Epithelial cell of prostate (primary cell): ENCODE measurements around the gene ZBTB20.
"Not testable (repeated sequence)": the region's sequence is repeated elsewhere in the genome, so short reads cannot be mapped to it uniquely, and the experiment has no call there.

ENCODE experiments used
- DNase-seq: peaks from one replicate; pipeline ENCODE4 v3.0.0-alpha.2; 2011; ENCODE audit warnings: low read depth, low spot score
- H3K27ac ChIP-seq: fragments of 450-650 bp; 2 replicates; pipeline ENCODE4 v1.5.1; 2017; ENCODE audit warnings: mild to moderate bottlenecking

Gene ZBTB20

DNA sequence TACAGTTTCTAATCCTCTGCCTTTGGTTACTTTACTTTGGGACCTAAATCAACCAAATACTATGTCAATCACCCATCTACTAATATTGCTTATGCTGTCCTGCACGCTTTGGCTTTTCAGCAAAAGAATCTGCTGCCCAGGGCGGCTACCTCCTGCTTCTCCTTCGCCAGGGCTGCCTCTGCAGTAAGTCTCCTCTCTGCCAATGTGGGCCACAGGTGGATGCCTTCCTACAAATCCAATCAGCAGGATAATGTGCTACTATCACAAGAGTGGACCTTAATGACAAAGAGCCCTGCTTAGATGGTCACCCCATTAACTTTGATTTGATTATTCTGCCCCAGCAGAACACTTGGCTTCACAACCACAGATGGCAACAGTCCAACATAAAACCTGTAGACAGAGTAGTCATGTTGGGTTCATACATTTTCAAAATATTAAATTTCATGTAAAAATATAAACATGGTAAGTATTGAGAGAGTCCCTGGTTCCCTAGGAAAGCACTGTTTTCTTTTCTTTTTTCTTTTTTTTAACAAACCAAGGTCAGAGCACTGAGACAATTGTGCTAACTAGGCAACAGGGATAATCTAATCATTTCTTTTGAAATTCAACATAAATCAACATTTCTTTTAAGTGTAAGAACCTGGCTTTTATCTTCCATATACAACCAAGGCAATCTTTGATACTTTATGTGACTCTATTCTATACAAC lies 298.3 kb downstream of the ZBTB20 start:
- no peak for DNase-seq
- H3K27ac ChIP-seq = no peak overlapping the region

DNA sequence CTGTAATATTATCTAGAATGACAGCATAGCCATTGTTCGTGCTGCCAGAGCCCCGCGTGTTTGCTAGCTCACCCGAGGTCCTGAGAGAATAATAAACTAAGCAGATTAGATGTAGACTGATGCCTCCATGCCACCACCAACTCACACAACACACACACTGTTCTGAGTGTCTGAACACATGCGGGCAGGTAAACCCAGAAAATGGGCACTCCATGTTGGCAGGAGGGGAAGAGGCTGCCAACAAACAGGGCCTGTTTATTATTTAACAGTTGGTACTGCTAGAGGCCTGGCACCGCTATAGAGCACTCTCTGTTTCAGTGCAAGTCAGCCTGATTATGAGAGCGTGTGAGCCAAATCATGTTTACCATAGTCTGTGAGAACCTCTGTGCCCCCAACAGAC lies 299.0 kb downstream of the ZBTB20 start:
- DNase-seq = no peak
- H3K27ac ChIP-seq = no peak overlapping the region

DNA sequence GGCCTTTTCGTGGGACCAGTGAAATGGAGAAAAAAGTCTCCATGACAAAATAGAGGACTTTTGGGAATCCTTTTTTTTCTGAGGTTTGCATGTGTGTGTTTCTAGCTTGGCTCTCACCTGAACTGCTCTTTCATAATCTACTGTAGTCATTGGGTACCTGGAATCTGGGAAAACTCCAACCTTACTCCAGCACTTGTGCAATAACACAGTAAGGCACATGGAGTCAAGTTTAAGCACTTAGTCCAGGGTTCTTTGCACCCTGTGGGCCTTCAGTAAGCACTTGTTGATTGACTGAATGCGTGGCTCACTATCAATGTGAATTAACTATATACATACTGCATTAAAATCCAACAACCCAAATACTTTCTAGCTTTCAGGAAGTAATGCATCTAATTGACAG lies 299.5 kb downstream of the ZBTB20 start:
- no peak for DNase-seq
- H3K27ac ChIP-seq = no peak overlapping the region

DNA sequence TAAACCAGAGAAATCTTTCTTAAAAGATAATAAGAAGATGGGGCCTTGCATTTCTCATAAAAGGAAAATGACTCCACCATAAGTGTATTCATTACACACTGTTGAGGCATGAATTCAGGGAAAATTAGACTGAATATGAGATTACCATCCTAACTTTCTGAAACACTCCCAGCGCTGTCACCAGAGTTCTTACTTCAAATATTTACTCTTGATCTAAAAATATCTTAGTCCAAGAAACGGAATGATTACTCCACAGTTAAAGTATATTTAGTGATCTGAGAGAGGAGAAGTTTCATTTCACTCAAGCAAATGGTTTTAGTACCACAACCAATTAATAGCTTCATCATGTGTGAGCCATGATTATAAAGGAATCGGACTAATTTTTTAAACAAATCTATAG lies 300.3 kb downstream of the ZBTB20 start:
- DNase-seq = no peak
- H3K27ac ChIP-seq = no peak overlapping the region

DNA sequence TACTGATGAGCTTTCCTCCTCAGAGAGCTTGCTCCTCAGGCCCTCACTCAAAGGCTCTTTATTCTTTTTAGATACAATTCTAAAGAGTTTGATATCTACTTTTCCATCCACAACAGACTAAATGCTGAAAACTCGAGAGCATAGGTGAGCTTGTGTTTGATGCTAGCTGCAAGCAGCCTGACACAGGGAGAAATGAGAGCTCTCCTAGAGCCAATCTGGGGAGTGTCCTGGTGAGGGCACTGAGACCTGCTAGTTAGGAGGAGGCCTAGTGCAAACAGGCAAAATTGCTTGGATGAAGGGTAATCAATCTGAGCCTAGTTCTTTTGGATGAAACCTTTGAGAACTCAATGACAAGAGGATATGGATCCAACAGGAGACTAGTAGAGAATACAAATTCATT lies 300.8 kb downstream of the ZBTB20 start:
- H3K27ac ChIP-seq = no peak overlapping the region
- no peak for DNase-seq

DNA sequence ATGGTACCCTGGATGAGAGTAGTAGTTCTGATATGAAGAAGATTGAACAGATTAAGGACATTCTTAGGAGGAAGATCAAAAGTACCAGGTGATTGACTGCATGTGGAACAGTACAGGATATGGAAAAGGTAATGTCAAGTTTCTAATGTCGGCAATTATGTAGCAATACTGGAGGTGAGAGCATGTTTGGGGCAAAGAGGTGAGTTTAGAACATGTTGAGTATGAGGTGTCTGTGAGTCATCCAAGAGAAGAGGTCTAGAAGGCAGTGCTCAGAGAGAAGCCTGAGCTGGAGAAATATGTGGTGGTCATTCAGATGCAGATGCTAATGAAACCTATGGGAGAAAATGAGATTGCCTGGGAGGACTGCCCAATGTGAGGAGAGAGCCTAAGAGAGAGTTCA lies 305.6 kb downstream of the ZBTB20 start:
- no peak overlapping the region for H3K27ac ChIP-seq
- DNase-seq = peak; percentile 16

DNA sequence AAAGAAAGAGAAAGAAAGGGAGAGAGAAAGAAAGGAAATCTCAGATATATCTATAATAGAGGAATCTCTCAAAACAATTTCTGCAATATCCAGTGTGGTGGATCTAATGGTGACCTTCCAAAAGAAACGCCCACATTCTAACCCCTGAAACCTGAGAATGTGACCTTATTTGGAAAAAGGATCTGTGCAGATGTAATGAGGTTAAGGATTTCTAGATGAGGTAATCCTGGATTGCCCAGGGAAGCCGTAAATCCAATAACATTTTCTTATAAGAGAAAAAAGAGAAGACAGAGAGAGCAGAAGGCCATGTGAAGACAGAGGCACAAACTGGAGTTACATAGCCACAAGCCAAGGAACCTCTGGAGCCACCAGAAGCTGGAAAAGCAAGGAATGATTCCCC lies 307.6 kb downstream of the ZBTB20 start:
- H3K27ac ChIP-seq = no peak overlapping the region
- no peak for DNase-seq

DNA sequence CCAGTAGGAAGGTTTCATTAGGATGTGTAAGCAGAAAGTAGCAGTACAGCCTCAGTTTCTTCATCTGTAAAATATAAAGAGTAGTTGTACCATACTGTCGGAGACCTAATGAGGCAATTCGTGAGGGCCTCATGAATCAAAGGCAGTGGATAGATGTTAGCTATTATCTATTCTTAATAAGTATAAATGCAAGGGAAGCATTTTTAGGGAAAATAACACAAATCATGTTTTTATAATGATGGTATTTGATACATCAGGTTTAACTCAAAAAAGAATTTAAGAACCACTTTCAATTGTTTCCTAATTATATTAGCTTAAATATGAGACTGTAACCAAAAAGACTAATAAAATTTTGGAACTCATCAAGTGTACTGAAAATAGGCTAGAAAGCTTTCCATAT lies 309.1 kb downstream of the ZBTB20 start:
- no peak for DNase-seq
- no peak overlapping the region for H3K27ac ChIP-seq

DNA sequence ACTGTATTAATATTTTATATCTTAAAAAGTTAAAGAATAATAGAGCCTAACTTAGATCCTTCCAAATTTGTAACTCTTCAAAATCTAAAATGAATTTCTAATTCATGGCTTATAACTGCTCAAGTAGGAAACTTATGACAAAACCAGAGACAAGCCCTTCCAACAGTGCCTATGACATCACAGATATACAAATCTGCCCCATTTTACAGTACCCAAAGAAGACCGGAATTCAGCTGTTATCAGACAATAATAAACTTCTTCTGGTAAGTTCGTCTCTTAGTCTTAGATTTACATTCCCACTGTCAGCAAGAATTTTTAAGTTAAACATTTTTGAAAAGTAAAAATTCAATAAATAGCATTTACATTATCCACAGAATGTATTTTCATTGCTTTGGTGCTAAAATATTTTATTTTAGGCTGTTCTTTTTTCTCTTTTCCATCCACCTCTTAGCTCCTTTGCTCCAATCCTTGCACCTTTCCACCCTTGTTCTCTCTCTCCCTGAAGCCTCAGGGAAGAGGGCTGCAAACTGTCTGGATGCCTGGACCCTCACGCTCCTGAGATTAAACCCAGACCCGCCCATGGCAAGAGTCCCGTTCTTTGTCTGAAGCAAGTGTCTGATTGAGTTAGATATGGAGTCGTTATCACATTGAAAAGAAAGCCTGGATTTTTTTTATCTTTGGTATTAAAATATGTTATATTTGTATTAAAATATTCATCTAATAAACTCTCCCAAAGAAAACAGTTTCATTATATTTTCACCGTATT lies 312.7 kb downstream of the ZBTB20 start:
- no peak for DNase-seq

DNA sequence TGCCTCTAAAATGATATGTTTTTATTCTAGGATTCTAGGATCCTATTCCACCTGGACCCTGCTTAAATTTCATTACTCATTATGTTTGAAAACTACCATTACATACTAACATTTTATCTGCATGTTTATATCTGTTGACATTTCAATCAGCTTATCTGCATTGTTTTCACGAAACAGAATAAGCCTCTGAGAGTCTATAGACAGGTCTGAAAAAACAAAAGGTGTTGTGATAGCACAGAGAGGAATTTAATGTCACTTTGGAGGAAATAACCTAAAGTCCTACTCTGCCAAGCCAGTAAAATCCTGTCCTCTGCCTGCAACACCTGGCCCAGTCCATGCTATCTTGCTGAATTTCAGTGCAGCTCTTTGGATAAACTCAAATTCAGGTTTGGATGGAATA lies 315.2 kb downstream of the ZBTB20 start:
- no peak for DNase-seq

More for the DNA sequence above, 312.7 kb downstream of the ZBTB20 start:
- no peak overlapping the region for H3K27ac ChIP-seq

DNA sequence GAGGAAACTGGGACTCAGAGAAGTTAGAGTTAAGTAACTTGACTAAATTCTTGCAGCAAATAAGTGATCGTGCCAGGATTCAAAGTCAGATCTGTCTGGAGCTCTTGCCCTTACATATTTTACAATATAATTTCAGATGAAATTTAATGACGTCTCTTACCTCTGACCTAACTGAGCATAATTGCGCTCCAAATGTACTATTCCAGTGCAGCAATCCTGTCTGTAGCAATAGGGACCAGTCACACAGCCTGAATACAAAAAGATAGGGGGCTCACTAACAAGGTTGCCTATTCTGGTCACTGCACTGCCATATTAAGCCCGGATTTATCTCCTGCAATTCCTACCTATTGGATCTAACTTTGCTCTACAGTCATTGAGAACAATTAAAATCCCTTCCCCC lies 316.4 kb downstream of the ZBTB20 start:
- no peak for DNase-seq
- no peak overlapping the region for H3K27ac ChIP-seq

More for the DNA sequence above, 315.2 kb downstream of the ZBTB20 start:
- no peak overlapping the region for H3K27ac ChIP-seq

DNA sequence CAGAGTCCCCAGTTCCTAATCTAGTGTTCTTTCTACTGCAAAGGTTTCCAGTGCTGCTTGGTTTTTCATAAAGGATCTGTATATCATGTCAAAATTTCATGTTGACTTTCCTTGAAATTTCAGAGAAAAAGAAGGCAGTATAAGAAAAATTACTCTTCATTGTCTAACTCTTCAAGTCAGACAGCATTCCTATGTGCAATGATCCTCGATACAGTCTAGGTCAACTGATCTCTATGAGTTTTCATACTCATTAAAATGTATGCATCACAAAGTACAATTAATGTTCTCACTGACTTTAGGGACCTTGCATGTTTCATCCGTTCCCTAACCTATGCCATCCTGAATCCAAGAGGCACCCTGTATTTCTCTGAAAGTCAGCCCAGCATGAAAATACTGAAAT lies 317.3 kb downstream of the ZBTB20 start:
- H3K27ac ChIP-seq = no peak overlapping the region
- DNase-seq = no peak

DNA sequence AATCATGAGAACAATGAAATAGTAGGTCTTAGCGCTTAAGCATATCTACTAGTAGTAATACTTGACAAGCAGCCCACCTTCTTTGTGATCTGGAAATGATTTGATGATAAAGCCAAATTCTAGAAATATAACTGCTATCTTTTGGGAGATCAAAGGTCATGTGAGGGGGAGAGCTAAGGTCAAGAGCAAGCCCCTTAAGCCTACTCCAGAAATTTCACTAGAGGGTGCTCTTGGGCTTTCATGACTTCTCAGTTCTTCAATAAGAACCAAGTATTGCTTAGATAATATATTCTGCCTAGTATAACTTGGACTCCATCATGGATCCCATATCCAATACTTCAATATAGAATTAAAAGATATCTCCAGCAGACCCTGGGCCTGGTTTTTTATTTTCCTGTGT lies 319.6 kb downstream of the ZBTB20 start:
- DNase-seq = no peak
- no peak overlapping the region for H3K27ac ChIP-seq

DNA sequence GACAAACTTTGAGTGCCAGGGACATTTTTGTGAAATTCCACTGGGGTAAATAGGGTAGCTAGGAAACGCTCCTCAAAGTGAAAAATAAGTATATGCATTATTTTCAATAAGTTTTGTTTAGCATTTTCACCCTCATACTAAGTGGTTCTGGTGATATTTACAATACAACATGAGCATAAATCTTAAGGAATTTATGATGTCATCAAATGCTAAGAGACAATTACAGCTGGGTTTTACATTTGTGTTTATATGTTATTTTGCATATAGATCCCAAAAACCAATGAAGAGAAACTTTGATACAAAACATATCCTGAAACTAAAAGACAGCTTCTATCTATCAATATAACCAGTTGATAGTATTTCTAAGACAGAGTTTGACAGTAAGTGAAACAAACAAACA lies 323.1 kb downstream of the ZBTB20 start:
- H3K27ac ChIP-seq = no peak overlapping the region
- DNase-seq = no peak

DNA sequence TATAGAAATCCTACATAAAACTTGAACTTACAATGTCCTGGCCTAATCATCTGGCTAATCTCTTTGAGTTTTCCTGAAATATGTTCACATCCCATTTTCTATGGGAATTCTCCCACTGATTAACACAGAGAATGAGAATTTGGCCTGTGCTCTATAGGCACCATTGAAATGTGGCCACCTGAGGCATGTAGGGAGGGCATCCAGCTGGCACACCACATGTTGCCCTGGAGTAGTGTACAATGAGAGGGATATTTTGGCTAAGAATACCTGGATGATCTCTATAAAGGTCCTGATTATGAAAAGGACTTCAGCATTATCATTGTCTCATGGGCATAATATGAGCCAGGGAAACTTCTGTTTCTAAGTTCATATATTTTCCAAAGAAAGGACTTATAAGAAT lies 324.0 kb downstream of the ZBTB20 start:
- DNase-seq = no peak
- H3K27ac ChIP-seq = no peak overlapping the region

DNA sequence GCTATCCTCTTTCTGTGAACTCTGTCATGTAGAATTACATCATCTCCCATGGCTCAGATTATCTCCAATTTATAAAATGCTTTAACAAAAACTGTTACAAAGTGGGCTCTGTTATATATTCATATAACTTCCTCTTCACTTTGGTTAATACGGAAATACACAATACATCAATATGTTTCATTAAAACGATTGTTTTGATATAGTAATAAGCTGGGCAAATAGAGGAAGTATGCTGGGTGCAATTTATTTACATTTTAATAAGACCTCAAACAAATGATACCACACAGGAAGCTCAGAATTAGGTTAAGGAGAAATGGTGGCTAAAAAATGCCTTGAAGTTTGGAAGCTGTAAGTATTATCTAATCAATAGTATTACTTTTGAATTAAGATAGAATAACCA lies 331.0 kb downstream of the ZBTB20 start:
- no peak for DNase-seq

DNA sequence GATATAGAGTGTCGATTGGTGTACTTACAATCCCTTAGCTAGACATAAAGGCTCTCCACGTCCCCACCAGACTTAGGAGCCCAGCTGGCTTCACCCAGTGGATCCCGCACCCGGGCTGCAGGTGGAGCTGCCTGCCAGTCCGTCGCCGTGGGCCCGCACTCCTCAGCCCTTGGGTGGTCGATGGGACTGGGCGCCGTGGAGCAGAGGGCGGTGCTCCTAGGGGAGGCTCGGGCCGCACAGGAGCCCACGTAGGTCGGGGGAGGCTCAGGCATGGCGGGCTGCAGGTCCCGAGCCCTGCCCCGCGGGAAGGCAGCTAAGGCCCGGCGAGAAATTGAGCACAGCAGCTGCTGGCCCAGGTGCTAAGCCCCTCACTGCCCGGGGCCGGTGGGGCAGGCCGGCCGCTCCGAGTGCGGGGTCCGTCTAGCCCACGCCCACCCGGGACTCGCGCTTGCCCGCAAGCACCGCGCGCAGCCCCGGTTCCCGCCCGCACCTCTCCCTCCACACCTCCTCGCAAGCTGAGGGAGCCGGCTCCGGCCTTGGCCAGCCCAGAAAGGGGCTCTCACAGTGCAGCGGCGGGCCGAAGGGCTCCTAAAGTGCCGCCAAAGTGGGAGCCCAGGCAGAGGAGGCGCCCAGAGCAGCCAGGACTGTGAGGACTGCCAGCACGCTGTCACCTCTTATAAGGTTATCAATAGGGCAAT lies 334.4 kb downstream of the ZBTB20 start:
- DNase-seq, H3K27ac ChIP-seq: not testable (repeated sequence)

More for the DNA sequence above, 331.0 kb downstream of the ZBTB20 start:
- no peak overlapping the region for H3K27ac ChIP-seq

DNA sequence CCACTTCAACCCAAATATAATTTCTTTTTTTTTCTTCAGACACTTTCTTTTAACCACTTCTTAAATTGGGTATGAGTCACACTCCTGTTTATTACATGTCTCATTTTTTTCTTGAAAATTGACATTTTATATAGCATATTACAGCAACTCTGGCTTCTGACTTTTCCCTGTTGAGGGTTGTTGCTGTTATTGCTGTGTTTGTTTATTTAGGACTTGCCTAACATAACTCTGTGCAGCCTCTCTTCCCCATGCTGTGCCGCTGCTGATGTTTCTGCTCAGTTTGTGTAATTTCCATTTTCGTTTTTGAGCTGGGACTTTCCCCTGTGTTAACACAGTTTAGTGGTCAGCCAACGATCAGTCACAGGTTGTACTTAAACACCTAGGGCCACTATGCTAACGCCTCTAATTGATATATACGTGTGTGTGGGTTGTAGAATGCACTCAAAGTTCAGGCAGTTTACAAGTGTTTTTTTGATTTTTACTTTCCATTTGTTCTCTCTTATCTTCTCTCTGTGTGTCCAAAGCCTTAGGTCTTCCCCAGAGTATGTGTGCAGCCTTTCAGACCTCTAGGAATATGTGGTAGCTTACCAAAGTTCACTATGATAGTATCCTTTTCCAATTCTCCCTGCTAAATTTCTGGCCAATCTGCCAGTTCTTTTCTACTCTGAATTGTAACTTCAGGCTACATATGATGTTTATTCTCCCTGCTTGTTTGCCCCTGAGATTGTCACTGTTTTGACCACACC lies 337.2 kb downstream of the ZBTB20 start:
- DNase-seq = no peak

DNA sequence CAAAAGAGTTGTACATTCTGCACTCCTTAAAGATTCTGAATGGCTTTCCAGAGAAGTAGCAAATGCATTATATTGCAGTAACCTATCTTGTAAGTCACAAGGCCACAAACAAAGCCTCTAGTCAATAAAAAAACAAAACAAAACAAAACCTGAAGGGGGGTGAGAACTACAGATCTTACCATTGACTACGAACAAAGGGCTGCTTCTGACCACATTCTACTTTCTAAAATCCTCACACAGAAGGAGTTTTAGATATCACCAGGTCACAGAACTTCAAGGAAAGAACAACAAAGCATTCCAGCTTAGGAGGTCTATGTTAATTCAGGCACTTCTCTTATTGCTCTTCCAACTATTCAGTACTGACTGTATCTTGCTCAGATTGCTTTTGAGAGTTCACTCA lies 343.0 kb downstream of the ZBTB20 start:
- DNase-seq = no peak
- no peak overlapping the region for H3K27ac ChIP-seq

More for the DNA sequence above, 337.2 kb downstream of the ZBTB20 start:
- H3K27ac ChIP-seq = no peak overlapping the region

DNA sequence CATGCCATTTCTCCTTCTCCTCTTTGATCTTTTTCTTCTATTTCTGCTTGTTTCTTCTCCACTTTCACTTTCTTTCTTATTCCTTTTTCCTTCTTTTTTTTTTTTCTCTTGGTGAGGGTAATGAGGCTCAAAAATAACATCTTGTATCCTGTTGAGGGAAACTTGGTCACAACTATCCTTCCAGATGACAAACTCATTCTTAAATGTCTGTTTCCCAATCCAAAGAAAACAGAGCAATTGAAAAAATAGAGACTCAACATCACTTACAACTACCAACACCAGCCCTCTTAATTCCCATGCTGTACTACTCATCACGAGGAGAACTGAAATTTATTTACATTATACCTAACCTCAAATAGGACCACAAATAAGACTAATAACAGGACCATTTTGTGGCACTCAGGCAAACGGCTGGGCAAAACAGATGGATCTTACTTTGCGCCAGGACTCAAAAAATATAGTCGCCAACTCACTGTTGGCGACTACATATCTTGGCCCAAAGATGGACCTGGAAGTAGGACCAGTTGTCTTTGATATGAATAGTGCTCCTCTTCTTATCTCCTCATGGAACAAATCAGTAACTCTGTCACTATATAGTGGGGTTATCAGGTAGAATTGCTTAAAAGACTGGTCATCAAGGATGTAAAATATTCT lies 343.9 kb downstream of the ZBTB20 start:
- DNase-seq = no peak

More for the DNA sequence above, 343.9 kb downstream of the ZBTB20 start:
- H3K27ac ChIP-seq = no peak overlapping the region
